Activated naive CD4-positive, alpha-beta T cell treated with anti-CD3 and anti-CD28 coated beads, Interleukin-2, amount 50 U/mL, for 72 hours (primary cell): ENCODE results near the gene ARID3A. TPM values are rescaled to one million over a fixed set of nuclear protein-coding genes. Genes with fewer than 3 reads are reported as not detected.

Experiments used
- ATAC-seq, 2 donors: fragments of 150-1000 bp; cut with Tn5 transposase; 2 replicates each; pipeline ENCODE4 v1.10.0; 2021; ENCODE audit warnings: mild to moderate bottlenecking in 2 of 2, moderate library complexity in 2 of 2
- DNase-seq, 2 donors: peaks; one replicate each; pipeline ENCODE4 v3.0.0; 2021 to 2022; ENCODE audit warnings: low spot score in 2 of 2
- H3K27ac Mint-ChIP-seq, 2 donors: one replicate each; pipeline ENCODE4 v1.8.0; 2022; ENCODE audit warnings: mild to moderate bottlenecking in 2 of 2, mixed read lengths in 2 of 2
- H3K36me3 Mint-ChIP-seq, 2 donors: one replicate each; pipeline ENCODE4 v1.8.0; 2022; ENCODE audit warnings: mixed read lengths in 2 of 2
- H3K9me3 Mint-ChIP-seq, 2 donors: one replicate each; pipeline ENCODE4 v1.8.0; 2022; ENCODE audit warnings: mixed read lengths in 2 of 2
- total RNA-seq, 2 donors: library from RNA; stranded (reverse); gene quantifications; one replicate each; pipeline ENCODE4 v1.2.3, GENCODE V29; 2022

Gene ARID3A
- total RNA-seq, 2 donors from 2014 or later: 22.4 to 35.7 TPM

GRCh38 chr19:918481-919198, 7.2 kb upstream of the ARID3A start:
- peak in 1 of 2 donors; percentile 72 for DNase-seq
- H3K36me3 Mint-ChIP-seq: peaks cover 0 to 16% of the 10 kb centered on the region in 2 donors
- no peak overlapping the region for H3K27ac Mint-ChIP-seq

GRCh38 chr19:919199-920050, 6.4 kb upstream of the ARID3A start:
- no peak overlapping the region for H3K27ac Mint-ChIP-seq
- H3K9me3 Mint-ChIP-seq: no peaks in the 10 kb centered on the region
- DNase-seq (peak in 1 of 2 donors; percentile 70), ATAC-seq (peak; percentile 31 to 51)
- peaks cover 0 to 16% of the 10 kb centered on the region in 2 donors for H3K36me3 Mint-ChIP-seq

More at GRCh38 chr19:918481-919198, 7.2 kb upstream of the ARID3A start:
- ATAC-seq: peak in 1 of 2 donors; percentile 44
- H3K9me3 Mint-ChIP-seq: no peaks in the 10 kb centered on the region

GRCh38 chr19:920051-920864, 5.6 kb upstream of the ARID3A start:
- Mint-ChIP-seq H3K27ac (peak overlapping the region; percentile 86 to 89), H3K36me3 (peaks cover 0 to 16% of the 10 kb centered on the region in 2 donors), H3K9me3 (no peaks in the 10 kb centered on the region)
- peak; percentile 74 to 78 for DNase-seq
- ATAC-seq: peak; percentile 21 to 55

- Mint-ChIP-seq H3K27ac (no peak overlapping the region), H3K9me3 (no peaks in the 10 kb centered on the region), H3K36me3 (peaks cover 0 to 16% of the 10 kb centered on the region in 2 donors)
- ATAC-seq: no peak
- peak in 1 of 2 donors; percentile 60 for DNase-seq
These were observed 1.2 kb upstream of the ARID3A start for GRCh38 chr19:924553-925086.

- Mint-ChIP-seq H3K27ac (no peak overlapping the region), H3K36me3 (peaks cover 0 to 16% of the 10 kb centered on the region in 2 donors), H3K9me3 (no peaks in the 10 kb centered on the region)
- DNase-seq (no peak), ATAC-seq (peak; percentile 53 to 65)
These were observed 729 bp upstream of the ARID3A start for GRCh38 chr19:925087-925525.

- H3K9me3 Mint-ChIP-seq: no peaks in the 10 kb centered on the region
- ATAC-seq: no peak
- H3K27ac Mint-ChIP-seq: no peak overlapping the region
- H3K36me3 Mint-ChIP-seq: peaks cover 0 to 14% of the 10 kb centered on the region in 2 donors
- no peak for DNase-seq
These were observed 421 bp downstream of the ARID3A start for GRCh38 chr19:926323-926588.

GRCh38 chr19:926589-927350, 935 bp downstream of the ARID3A start:
- H3K36me3 Mint-ChIP-seq: peaks cover 0 to 9% of the 10 kb centered on the region in 2 donors
- ATAC-seq (peak in 1 of 2 donors; percentile 46), DNase-seq (peak; percentile 62 to 71)
- H3K27ac Mint-ChIP-seq: no peak overlapping the region
- no peaks in the 10 kb centered on the region for H3K9me3 Mint-ChIP-seq

- DNase-seq: no peak
- H3K36me3 Mint-ChIP-seq: peaks cover 0 to 6% of the 10 kb centered on the region in 2 donors
- H3K9me3 Mint-ChIP-seq: no peaks in the 10 kb centered on the region
- no peak for ATAC-seq
- H3K27ac Mint-ChIP-seq: no peak overlapping the region
These were observed 1.5 kb downstream of the ARID3A start for GRCh38 chr19:927351-927779.

- no peak for ATAC-seq
- no peaks in the 10 kb centered on the region for H3K9me3 Mint-ChIP-seq
- no peak for DNase-seq
- no peak overlapping the region for H3K27ac Mint-ChIP-seq
- H3K36me3 Mint-ChIP-seq: peaks cover 0 to 6% of the 10 kb centered on the region in 2 donors
These were observed 2.1 kb downstream of the ARID3A start for GRCh38 chr19:927780-928401.

- Mint-ChIP-seq H3K9me3 (no peaks in the 10 kb centered on the region), H3K36me3 (peaks cover 0 to 6% of the 10 kb centered on the region in 2 donors), H3K27ac (no peak overlapping the region)
- no peak for DNase-seq
- no peak for ATAC-seq
These were observed 2.8 kb downstream of the ARID3A start for GRCh38 chr19:928471-929202.

GRCh38 chr19:929203-929890, 3.5 kb downstream of the ARID3A start:
- H3K27ac Mint-ChIP-seq: no peak overlapping the region
- ATAC-seq (no peak), DNase-seq (no peak)
- no peaks in the 10 kb centered on the region for H3K9me3 Mint-ChIP-seq
- H3K36me3 Mint-ChIP-seq: peaks cover 0 to 6% of the 10 kb centered on the region in 2 donors

- Mint-ChIP-seq H3K9me3 (no peaks in the 10 kb centered on the region), H3K27ac (no peak overlapping the region), H3K36me3 (peaks cover 0 to 6% of the 10 kb centered on the region in 2 donors)
- ATAC-seq (no peak), DNase-seq (no peak)
These were observed 4.0 kb downstream of the ARID3A start for GRCh38 chr19:929891-930258.

GRCh38 chr19:931860-932647, 6.2 kb downstream of the ARID3A start:
- Mint-ChIP-seq H3K27ac (peak overlapping the region in 1 of 2 donors; percentile 45), H3K9me3 (no peaks in the 10 kb centered on the region), H3K36me3 (peaks cover 0 to 6% of the 10 kb centered on the region in 2 donors)
- ATAC-seq (no peak), DNase-seq (no peak)
